H9 (cell line): ENCODE measurements around the gene CAPG. TPM values are rescaled to one million over a fixed set of nuclear protein-coding genes. Genes with fewer than 3 reads are reported as not detected.

Experiments
- DNase-seq: peaks from one replicate; pipeline ENCODE4 v3.0.0-alpha.2; 2017
- H2AFZ ChIP-seq: one replicate; pipeline ENCODE4 v1.6.1; 2013; ENCODE audit warnings: mild to moderate bottlenecking, low read length, control low read depth, moderate library complexity
- H2AK5ac ChIP-seq: 2 replicates; pipeline ENCODE4 v1.6.1; 2013; ENCODE audit warnings: low read length, control low read depth, mixed read lengths; ENCODE audit not compliant: insufficient read length
- H2BK120ac ChIP-seq: one replicate; pipeline ENCODE4 v1.6.1; 2013; ENCODE audit warnings: low read depth, mild to moderate bottlenecking, low read length, control low read depth, inconsistent platforms; ENCODE audit not compliant: poor library complexity, severe bottlenecking
- H2BK12ac ChIP-seq: 2 replicates; pipeline ENCODE4 v1.6.1; 2013; ENCODE audit warnings: low read length, control low read depth, mixed read lengths, low read depth; ENCODE audit not compliant: insufficient read length
- H2BK15ac ChIP-seq: 2 replicates; pipeline ENCODE4 v1.6.1; 2013; ENCODE audit warnings: low read depth, low read length, control low read depth
- H2BK20ac ChIP-seq: one replicate; pipeline ENCODE4 v1.6.1; 2013; ENCODE audit warnings: low read depth, mild to moderate bottlenecking, low read length, control low read depth, inconsistent platforms; ENCODE audit not compliant: poor library complexity, severe bottlenecking
- H2BK5ac ChIP-seq: 2 replicates; pipeline ENCODE4 v1.6.1; 2013; ENCODE audit warnings: low read length, control low read depth, mixed read lengths; ENCODE audit not compliant: insufficient read length
- H3K14ac ChIP-seq: 2 replicates; pipeline ENCODE4 v1.6.1; 2013; ENCODE audit warnings: low read length, control low read depth; ENCODE audit not compliant: insufficient read depth
- H3K18ac ChIP-seq: 2 replicates; pipeline ENCODE4 v1.6.1; 2013; ENCODE audit warnings: low read depth, mild to moderate bottlenecking, mixed read lengths, low read length, control low read depth; ENCODE audit not compliant: insufficient read length
- H3K23ac ChIP-seq: 2 replicates; pipeline ENCODE4 v1.6.1; 2013; ENCODE audit warnings: low read length, control low read depth, mixed read lengths, low read depth; ENCODE audit not compliant: insufficient read length
- H3K23me2 ChIP-seq: 2 replicates; pipeline ENCODE4 v1.6.1; 2013; ENCODE audit warnings: low read depth, mild to moderate bottlenecking, mixed read lengths, low read length, control low read depth; ENCODE audit not compliant: insufficient read length, poor library complexity, severe bottlenecking
- H3K27ac ChIP-seq: 2 replicates; pipeline ENCODE4 v1.5.1; 2013; ENCODE audit warnings: low read length, control low read depth, mixed read lengths, low read depth; ENCODE audit not compliant: insufficient read length
- H3K27me3 ChIP-seq: 2 replicates; pipeline ENCODE4 v1.6.1; 2013; ENCODE audit warnings: low read length, control low read depth, inconsistent platforms; ENCODE audit not compliant: insufficient read depth
- H3K4ac ChIP-seq: 2 replicates; pipeline ENCODE4 v1.6.1; 2013; ENCODE audit warnings: low read depth, mild to moderate bottlenecking, control low read depth, inconsistent platforms, low read length, moderate library complexity
- H3K4me1 ChIP-seq: 2 replicates; pipeline ENCODE4 v1.6.1; 2013; ENCODE audit warnings: low read length, control low read depth, inconsistent platforms; ENCODE audit not compliant: insufficient read depth
- H3K4me2 ChIP-seq: 2 replicates; pipeline ENCODE4 v1.6.1; 2013; ENCODE audit warnings: low read length, control low read depth, mixed read lengths; ENCODE audit not compliant: insufficient read length, insufficient read depth
- H3K56ac ChIP-seq: 2 replicates; pipeline ENCODE4 v1.6.1; 2013; ENCODE audit warnings: low read depth, mild to moderate bottlenecking, mixed read lengths, low read length, control low read depth; ENCODE audit not compliant: insufficient read length
- H3K79me1 ChIP-seq: 2 replicates; pipeline ENCODE4 v1.6.1; 2013; ENCODE audit warnings: low read depth, mild to moderate bottlenecking, moderate library complexity, low read length, control low read depth, inconsistent platforms; ENCODE audit not compliant: insufficient read depth, poor library complexity, severe bottlenecking
- H3K79me2 ChIP-seq: 2 replicates; pipeline ENCODE4 v1.6.1; 2013; ENCODE audit warnings: low read length, control low read depth, inconsistent platforms; ENCODE audit not compliant: insufficient read depth
- H3K9ac ChIP-seq: 2 replicates; pipeline ENCODE4 v1.6.1; 2013; ENCODE audit warnings: low read length, control low read depth, mixed read lengths; ENCODE audit not compliant: insufficient read length; ENCODE audit errors: extremely low read depth
- H3K9me3 ChIP-seq: one replicate; pipeline ENCODE4 v1.6.1; 2013; ENCODE audit warnings: low read depth, low read length, inconsistent platforms; ENCODE audit not compliant: control insufficient read depth
- H3T11ph ChIP-seq: one replicate; pipeline ENCODE4 v1.6.1; 2013; ENCODE audit warnings: mild to moderate bottlenecking, low read length, control low read depth, inconsistent platforms
- H4K20me1 ChIP-seq: one replicate; pipeline ENCODE4 v1.6.1; 2013; ENCODE audit not compliant: control insufficient read depth, insufficient read length, insufficient read depth
- H4K5ac ChIP-seq: 2 replicates; pipeline ENCODE4 v1.6.1; 2013; ENCODE audit warnings: low read depth, mild to moderate bottlenecking, mixed read lengths, low read length, control low read depth; ENCODE audit not compliant: insufficient read length
- H4K8ac ChIP-seq: replicated peaks from 2 replicates; pipeline ENCODE4 v1.6.1; 2013; ENCODE audit warnings: low read length, control low read depth, mixed read lengths, low read depth; ENCODE audit not compliant: insufficient read length
- H4K91ac ChIP-seq: 2 replicates; pipeline ENCODE4 v1.6.1; 2013; ENCODE audit warnings: low read depth, mild to moderate bottlenecking, moderate library complexity, mixed read lengths, low read length, control low read depth; ENCODE audit not compliant: insufficient read length
- H3K27ac Mint-ChIP-seq, 3 experiments: 2 replicates in 2 of 3; 3 replicates in 1 of 3; pipeline ENCODE4 v1.8.0; 2020 to 2021; ENCODE audit warnings: mixed read lengths in 3 of 3, mild to moderate bottlenecking in 1 of 3, moderate library complexity in 1 of 3
- H3K27me3 Mint-ChIP-seq: 2 replicates; pipeline ENCODE4 v1.8.0; 2021; ENCODE audit warnings: low read depth, mild to moderate bottlenecking, moderate library complexity, mixed read lengths
- H3K36me3 Mint-ChIP-seq, 3 experiments: 2 replicates in 2 of 3; 3 replicates in 1 of 3; pipeline ENCODE4 v1.8.0; 2020 to 2021; ENCODE audit warnings: low read depth in 3 of 3, mixed read lengths in 3 of 3; ENCODE audit not compliant: insufficient read depth in 1 of 3
- H3K4me1 Mint-ChIP-seq, 2 experiments: 2 replicates each; pipeline ENCODE4 v1.8.0; 2020; ENCODE audit warnings: mixed read lengths in 2 of 2
- H3K4me3 Mint-ChIP-seq, 2 experiments: 2 replicates in 1 of 2; 3 replicates in 1 of 2; pipeline ENCODE4 v1.8.0; 2020 to 2021; ENCODE audit warnings: mild to moderate bottlenecking in 2 of 2, mixed read lengths in 2 of 2, moderate library complexity in 1 of 2
- H3K9me3 Mint-ChIP-seq, 2 experiments: 2 replicates in 1 of 2; 3 replicates in 1 of 2; pipeline ENCODE4 v1.8.0; 2020; ENCODE audit warnings: mild to moderate bottlenecking in 2 of 2, mixed read lengths in 2 of 2, moderate library complexity in 1 of 2
- CTCF ChIP-seq: fragments of 200-600 bp; sonication (generic); conservative IDR thresholded peaks from 3 replicates; pipeline ENCODE4 v1.8.0; 2021; ENCODE audit warnings: antibody characterized with exemption, mild to moderate bottlenecking
- WGBS: extraction: QIAGEN DNeasy Blood & Tissue Kit; methylation state at CpG from one replicate; pipeline ENCODE4 v1.1.7; 2013; ENCODE audit warnings: missing lambda C conversion rate, low lambda C conversion rate, mixed read lengths; ENCODE audit not compliant: insufficient read length; ENCODE audit errors: extremely low coverage; 5-methylcytosine and 5-hydroxymethylcytosine counted together
- total RNA-seq: library from RNA; stranded (reverse); gene quantifications from 2 replicates; pipeline ENCODE4 v1.2.1, GENCODE V29; 2021

Gene CAPG
- total RNA-seq, 1 experiment from 2014 or later: 72.8 TPM

- Histone ChIP-seq H3K4ac (no peak overlapping the region), H4K20me1 (no peaks in the 10 kb centered on the region), H2BK20ac (no peak overlapping the region), H2BK15ac (no peak overlapping the region), H2BK12ac (no peak overlapping the region), H2AFZ (no peak overlapping the region), H4K5ac (no peak overlapping the region), H2BK5ac (no peak overlapping the region), H3K14ac (no peak overlapping the region), H3K9ac (no peak overlapping the region), H3K18ac (no peak overlapping the region), H3K56ac (no peak overlapping the region), H3T11ph (no peak overlapping the region), H3K27ac (no peak overlapping the region), H2AK5ac (no peak overlapping the region), H4K91ac (no peak overlapping the region), H2BK120ac (no peak overlapping the region), H3K4me1 (no peaks in the 10 kb centered on the region), H4K8ac (no peak overlapping the region), H3K79me1 (no peaks in the 10 kb centered on the region), H3K23me2 (peaks cover 12% of the 10 kb centered on the region), H3K9me3 (no peaks in the 10 kb centered on the region), H3K23ac (no peak overlapping the region), H3K4me2 (no peak overlapping the region), H3K79me2 (no peaks in the 10 kb centered on the region), H3K27me3 (no peaks in the 10 kb centered on the region)
- H3K36me3 Mint-ChIP-seq: peaks cover 0 to 15% (median 0%) of the 10 kb centered on the region in 3 experiments; a peak in 4 of 7 replicates
- H3K27ac Mint-ChIP-seq: no peak overlapping the region
- H3K4me3 Mint-ChIP-seq: no peak overlapping the region; a peak in 1 of 5 replicates
- H3K4me1 Mint-ChIP-seq: peaks cover 5 to 12% of the 10 kb centered on the region in 2 experiments; a peak in 3 of 4 replicates
- no peaks in the 10 kb centered on the region for H3K27me3 Mint-ChIP-seq
- DNase-seq: no peak
- TF ChIP-seq CTCF: no peak
- no peaks in the 10 kb centered on the region for H3K9me3 Mint-ChIP-seq
- no CpG with 5 or more reads among the region's 2 CpGs for WGBS
Observed at GRCh38 chr2:85356186-85356585, 54.0 kb downstream of the CAPG start.
